Osteoblast (primary cell): ENCODE measurements around the gene RIN3. TPM values are rescaled to one million over a fixed set of nuclear protein-coding genes. Genes with fewer than 3 reads are reported as not detected.

ENCODE experiments used
- DNase-seq: peaks from one replicate; pipeline ENCODE4 v3.0.0; 2011; ENCODE audit warnings: low spot score, mixed read lengths; ENCODE audit not compliant: insufficient read length; ENCODE audit errors: missing footprints
- H2AFZ ChIP-seq: 2 replicates; pipeline ENCODE4 v1.6.0; 2011; ENCODE audit warnings: mild to moderate bottlenecking, low read length
- H3K27ac ChIP-seq: 2 replicates; pipeline ENCODE4 v1.5.1; 2011; ENCODE audit warnings: mild to moderate bottlenecking, low read depth, low read length, moderate library complexity
- H3K27me3 ChIP-seq: 2 replicates; pipeline ENCODE4 v1.6.0; 2012; ENCODE audit warnings: mild to moderate bottlenecking, control low read depth, inconsistent platforms, low read length, moderate library complexity; ENCODE audit not compliant: insufficient read depth
- H3K36me3 ChIP-seq: 2 replicates; pipeline ENCODE4 v1.5.1; 2011; ENCODE audit warnings: mild to moderate bottlenecking, low read length, control low read depth, moderate library complexity; ENCODE audit not compliant: insufficient read depth
- H3K4me1 ChIP-seq: 2 replicates; pipeline ENCODE4 v1.5.1; 2011; ENCODE audit warnings: mild to moderate bottlenecking, low read length, control low read depth, moderate library complexity; ENCODE audit not compliant: insufficient read depth
- H3K4me2 ChIP-seq: 2 replicates; pipeline ENCODE4 v1.6.0; 2011; ENCODE audit warnings: mild to moderate bottlenecking, low read length; ENCODE audit not compliant: insufficient read depth
- H3K4me3 ChIP-seq: fragments of 200-600 bp; sonication (generic); 3 replicates; pipeline ENCODE4 v1.5.1; 2012; ENCODE audit warnings: mild to moderate bottlenecking, low read length, inconsistent platforms; ENCODE audit not compliant: insufficient read depth
- H3K79me2 ChIP-seq: 2 replicates; pipeline ENCODE4 v1.6.0; 2012; ENCODE audit warnings: mild to moderate bottlenecking, low read length, control low read depth, inconsistent platforms; ENCODE audit not compliant: insufficient read depth
- H3K9me3 ChIP-seq: 2 replicates; pipeline ENCODE4 v1.5.1; 2011; ENCODE audit warnings: low read depth, low read length, control low read depth
- H4K20me1 ChIP-seq: 2 replicates; pipeline ENCODE4 v1.6.0; 2012; ENCODE audit warnings: mild to moderate bottlenecking, low read length, control low read depth; ENCODE audit not compliant: insufficient read depth
- total RNA-seq: library from RNA; depleted of rRNA; stranded (reverse); fragments of >200 nt; gene quantifications from 2 replicates; pipeline ENCODE4 v1.2.3, GENCODE V29; 2012
- TF ChIP-seq, protein P1 (sequence below): IDR thresholded peaks from 2 replicates; pipeline ENCODE4 v1.5.1; 2011; ENCODE audit warnings: mild to moderate bottlenecking, low read depth, low read length, moderate library complexity; ENCODE audit errors: extremely low read depth

The RIN3 gene
- total RNA-seq, 1 donor, result 7.6 TPM

GRCh38 chr14:92603309-92604242 lies 90.0 kb downstream of the RIN3 start:
- TF ChIP-seq, protein P1, sequence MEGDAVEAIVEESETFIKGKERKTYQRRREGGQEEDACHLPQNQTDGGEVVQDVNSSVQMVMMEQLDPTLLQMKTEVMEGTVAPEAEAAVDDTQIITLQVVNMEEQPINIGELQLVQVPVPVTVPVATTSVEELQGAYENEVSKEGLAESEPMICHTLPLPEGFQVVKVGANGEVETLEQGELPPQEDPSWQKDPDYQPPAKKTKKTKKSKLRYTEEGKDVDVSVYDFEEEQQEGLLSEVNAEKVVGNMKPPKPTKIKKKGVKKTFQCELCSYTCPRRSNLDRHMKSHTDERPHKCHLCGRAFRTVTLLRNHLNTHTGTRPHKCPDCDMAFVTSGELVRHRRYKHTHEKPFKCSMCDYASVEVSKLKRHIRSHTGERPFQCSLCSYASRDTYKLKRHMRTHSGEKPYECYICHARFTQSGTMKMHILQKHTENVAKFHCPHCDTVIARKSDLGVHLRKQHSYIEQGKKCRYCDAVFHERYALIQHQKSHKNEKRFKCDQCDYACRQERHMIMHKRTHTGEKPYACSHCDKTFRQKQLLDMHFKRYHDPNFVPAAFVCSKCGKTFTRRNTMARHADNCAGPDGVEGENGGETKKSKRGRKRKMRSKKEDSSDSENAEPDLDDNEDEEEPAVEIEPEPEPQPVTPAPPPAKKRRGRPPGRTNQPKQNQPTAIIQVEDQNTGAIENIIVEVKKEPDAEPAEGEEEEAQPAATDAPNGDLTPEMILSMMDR, result peak; percentile 29
- H3K4me1 ChIP-seq, result peaks cover 43% of the 10 kb centered on the region
- H3K27ac ChIP-seq, result peak overlapping the region; percentile 73
- no peak overlapping the region for H2AFZ ChIP-seq
- DNase-seq, result no peak
- peaks cover 5% of the 10 kb centered on the region for H3K79me2 ChIP-seq
- H4K20me1 ChIP-seq, result no peaks in the 10 kb centered on the region
- H3K4me2 ChIP-seq, result peak overlapping the region; percentile 37
- no peaks in the 10 kb centered on the region for H3K27me3 ChIP-seq
- no peaks in the 10 kb centered on the region for H3K36me3 ChIP-seq
- H3K9me3 ChIP-seq, result no peaks in the 10 kb centered on the region
- peak overlapping the region; percentile 5 for H3K4me3 ChIP-seq

DNA sequence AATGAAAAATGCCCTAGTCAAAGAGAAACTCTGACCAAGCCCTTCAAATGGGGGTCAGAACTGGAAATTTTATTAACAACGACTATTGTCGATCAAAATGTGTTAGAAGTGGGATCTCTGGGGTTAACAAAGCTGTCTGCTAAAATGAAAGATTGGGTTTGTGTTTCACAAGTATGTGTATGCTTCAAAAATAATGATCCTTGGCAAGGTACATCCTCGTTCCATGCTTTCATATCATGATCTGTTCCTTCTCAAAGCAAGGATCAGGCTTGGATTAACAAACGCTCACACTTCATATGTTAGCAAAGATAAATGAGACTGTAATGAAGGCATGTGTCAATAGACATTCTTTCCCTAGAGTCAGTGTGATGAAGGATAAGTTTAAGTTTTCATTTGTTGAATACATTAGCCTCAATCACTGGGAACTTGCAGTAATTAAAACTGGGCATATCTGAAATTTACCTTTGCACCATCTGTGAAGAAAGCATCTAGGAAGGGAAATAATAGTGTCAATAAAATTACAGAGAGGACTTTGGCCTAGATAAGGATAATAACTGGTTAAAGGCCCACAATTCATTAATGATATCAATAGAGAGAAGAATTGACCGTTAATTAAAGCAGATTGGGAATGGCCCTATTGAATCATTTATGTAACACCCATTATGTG lies 91.8 kb downstream of the RIN3 start:
- Histone ChIP-seq H3K79me2 (peaks cover 8% of the 10 kb centered on the region), H3K36me3 (no peaks in the 10 kb centered on the region), H3K4me2 (no peak overlapping the region), H3K4me1 (peaks cover 28% of the 10 kb centered on the region), H3K27ac (no peak overlapping the region), H3K4me3 (no peak overlapping the region), H3K27me3 (no peaks in the 10 kb centered on the region), H3K9me3 (no peaks in the 10 kb centered on the region), H4K20me1 (no peaks in the 10 kb centered on the region), H2AFZ (no peak overlapping the region)
- TF ChIP-seq, protein P1, result no peak
- DNase-seq, result no peak

DNA sequence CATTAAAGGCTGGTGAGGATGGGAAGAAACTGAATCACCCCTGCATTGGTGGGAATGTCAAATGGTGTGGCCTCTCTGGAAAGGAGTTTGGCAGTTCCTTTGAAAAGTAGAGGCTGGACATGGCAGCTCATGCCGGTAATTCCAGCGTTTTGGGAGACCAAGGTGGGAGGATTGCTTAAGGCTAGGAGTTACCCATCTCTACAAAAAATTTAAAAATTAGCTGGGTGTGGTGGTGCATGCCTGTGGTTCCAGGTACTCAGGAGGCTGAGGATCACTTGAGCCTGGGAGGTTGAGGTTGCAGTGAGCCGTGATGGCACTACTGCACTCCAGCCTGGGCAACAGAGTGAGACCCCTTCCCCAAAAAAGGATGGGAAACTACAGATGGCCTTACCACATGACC lies 93.7 kb downstream of the RIN3 start:
- H2AFZ ChIP-seq, result no peak overlapping the region
- no peak overlapping the region for H3K4me2 ChIP-seq
- H4K20me1 ChIP-seq, result no peaks in the 10 kb centered on the region
- H3K79me2 ChIP-seq, result peaks cover 10% of the 10 kb centered on the region
- no peak for DNase-seq
- peak overlapping the region; percentile 91 for H3K27ac ChIP-seq
- TF ChIP-seq, protein P1, result no peak
- no peaks in the 10 kb centered on the region for H3K27me3 ChIP-seq
- H3K36me3 ChIP-seq, result no peaks in the 10 kb centered on the region
- no peaks in the 10 kb centered on the region for H3K9me3 ChIP-seq
- no peak overlapping the region for H3K4me3 ChIP-seq
- H3K4me1 ChIP-seq, result peaks cover 23% of the 10 kb centered on the region
